Esophagus muscularis mucosa (tissue), 3 donors: ENCODE results near the gene NDUFS5.
"Not testable (repeated sequence)": the region's sequence is repeated elsewhere in the genome, so short reads cannot be mapped to it uniquely, and the experiment has no call there.

Experiments used
- POLR2AphosphoS5 ChIP-seq, 2 donors: sonication (generic); formaldehyde crosslinking; IDR thresholded peaks; one replicate each; pipeline ENCODE4 v1.6.1; 2017; ENCODE audit warnings: antibody characterized with exemption in 2 of 2
- TF ChIP-seq, protein P1 (sequence below), 3 experiments: fragments of 200-600 bp in 2 of 3; fragments of 450-650 bp in 1 of 3; sonication (generic) in 2 of 3; IDR thresholded peaks; one replicate each; pipeline ENCODE4 v1.5.1; 2017 to 2019; ENCODE audit warnings: antibody characterized with exemption in 3 of 3, mild to moderate bottlenecking in 2 of 3, moderate library complexity in 1 of 3

DNA sequence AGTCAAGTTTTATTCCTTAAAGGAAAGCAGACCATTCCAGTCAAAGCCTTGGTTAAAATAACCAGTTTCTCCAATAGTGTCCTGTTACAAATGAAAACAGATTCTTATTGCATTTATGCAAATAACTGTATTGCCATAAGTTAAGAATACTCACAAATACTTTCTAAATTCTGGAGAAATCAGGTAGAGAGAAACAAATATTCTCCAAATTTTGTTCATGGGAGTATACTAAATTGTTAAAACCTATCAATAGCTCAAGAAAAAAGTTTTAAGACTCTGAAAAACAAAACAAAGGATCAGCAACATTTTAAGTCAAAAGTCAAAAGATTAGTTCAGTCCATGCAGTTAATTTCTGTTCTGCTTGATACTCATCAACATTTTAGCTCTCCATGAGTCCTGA lies 45.4 kb downstream of the NDUFS5 start:
- TF ChIP-seq, protein P1, sequence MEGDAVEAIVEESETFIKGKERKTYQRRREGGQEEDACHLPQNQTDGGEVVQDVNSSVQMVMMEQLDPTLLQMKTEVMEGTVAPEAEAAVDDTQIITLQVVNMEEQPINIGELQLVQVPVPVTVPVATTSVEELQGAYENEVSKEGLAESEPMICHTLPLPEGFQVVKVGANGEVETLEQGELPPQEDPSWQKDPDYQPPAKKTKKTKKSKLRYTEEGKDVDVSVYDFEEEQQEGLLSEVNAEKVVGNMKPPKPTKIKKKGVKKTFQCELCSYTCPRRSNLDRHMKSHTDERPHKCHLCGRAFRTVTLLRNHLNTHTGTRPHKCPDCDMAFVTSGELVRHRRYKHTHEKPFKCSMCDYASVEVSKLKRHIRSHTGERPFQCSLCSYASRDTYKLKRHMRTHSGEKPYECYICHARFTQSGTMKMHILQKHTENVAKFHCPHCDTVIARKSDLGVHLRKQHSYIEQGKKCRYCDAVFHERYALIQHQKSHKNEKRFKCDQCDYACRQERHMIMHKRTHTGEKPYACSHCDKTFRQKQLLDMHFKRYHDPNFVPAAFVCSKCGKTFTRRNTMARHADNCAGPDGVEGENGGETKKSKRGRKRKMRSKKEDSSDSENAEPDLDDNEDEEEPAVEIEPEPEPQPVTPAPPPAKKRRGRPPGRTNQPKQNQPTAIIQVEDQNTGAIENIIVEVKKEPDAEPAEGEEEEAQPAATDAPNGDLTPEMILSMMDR (IDR thresholded peaks at IDR 0.05) = not testable (repeated sequence)
- not testable (repeated sequence) for TF ChIP-seq POLR2AphosphoS5 (IDR thresholded peaks at IDR 0.05)
